ENCODE measurements around the gene TBK1. TPM values are rescaled to one million over a fixed set of nuclear protein-coding genes. Genes with fewer than 3 reads are reported as not detected.

Gene TBK1
- total RNA-seq, 2 donors from 2014 or later, result 14.8 to 21.0 TPM

- no peak overlapping the region for H3K27ac ChIP-seq
- no peak for TF ChIP-seq CTCF (IDR thresholded peaks at IDR 0.05)
- no peaks in the 10 kb centered on the region for H3K27me3 ChIP-seq
- no peak for DNase-seq
- H3K4me3 ChIP-seq, result no peak overlapping the region
- H3K36me3 ChIP-seq, result peaks cover 3% of the 10 kb centered on the region
- no peak overlapping the region for H3K9ac ChIP-seq (ENCODE audit: low read depth in 2 of 2, low read length in 2 of 2)
- H3K4me1 ChIP-seq, result no peaks in the 10 kb centered on the region
- H3K9me3 ChIP-seq, result no peaks in the 10 kb centered on the region
- intact Hi-C loops (cut with DNase I), result loop anchor here (10.0 kb wide), 1 partner anchor 54 kb away; no protein-coding TSS in a partner anchor
Measured at GRCh38 chr12:64468966-64469365, 17.0 kb downstream of the TBK1 start.

GRCh38 chr12:64469455-64470142 is 17.7 kb downstream of the TBK1 start:
- Histone ChIP-seq H3K9me3 (no peaks in the 10 kb centered on the region), H3K4me3 (no peak overlapping the region), H3K4me1 (no peaks in the 10 kb centered on the region), H3K36me3 (peaks cover 3% of the 10 kb centered on the region), H3K27ac (no peak overlapping the region), H3K9ac (ENCODE audit: low read depth in 2 of 2, low read length in 2 of 2) (no peak overlapping the region), H3K27me3 (no peaks in the 10 kb centered on the region)
- no peak for DNase-seq
- no peak for TF ChIP-seq CTCF (IDR thresholded peaks at IDR 0.05)
- intact Hi-C loops (cut with DNase I), result loop anchor here (10.0 kb wide), 1 partner anchor 55 kb away; no protein-coding TSS in a partner anchor

- Histone ChIP-seq H3K9ac (ENCODE audit: low read depth in 2 of 2, low read length in 2 of 2) (no peak overlapping the region), H3K4me3 (no peak overlapping the region), H3K27ac (no peak overlapping the region), H3K9me3 (no peaks in the 10 kb centered on the region), H3K27me3 (no peaks in the 10 kb centered on the region), H3K4me1 (no peaks in the 10 kb centered on the region), H3K36me3 (peaks cover 3% of the 10 kb centered on the region)
- no peak for DNase-seq
- intact Hi-C loops (cut with DNase I), result no loop called here
- TF ChIP-seq CTCF (IDR thresholded peaks at IDR 0.05), result no peak
Measured at GRCh38 chr12:64470495-64470894, 18.6 kb downstream of the TBK1 start.

GRCh38 chr12:64473176-64473575 is 21.3 kb downstream of the TBK1 start:
- H3K27ac ChIP-seq, result no peak overlapping the region
- intact Hi-C loops (cut with DNase I), result no loop called here
- H3K27me3 ChIP-seq, result no peaks in the 10 kb centered on the region
- H3K4me3 ChIP-seq, result no peak overlapping the region
- no peaks in the 10 kb centered on the region for H3K4me1 ChIP-seq
- no peak for DNase-seq
- no peaks in the 10 kb centered on the region for H3K9me3 ChIP-seq
- H3K9ac ChIP-seq (ENCODE audit: low read depth in 2 of 2, low read length in 2 of 2), result no peak overlapping the region
- H3K36me3 ChIP-seq, result no peaks in the 10 kb centered on the region
- no peak for TF ChIP-seq CTCF (IDR thresholded peaks at IDR 0.05)

- no peak overlapping the region for H3K9ac ChIP-seq (ENCODE audit: low read depth in 2 of 2, low read length in 2 of 2)
- no peak for DNase-seq
- H3K27me3 ChIP-seq, result no peaks in the 10 kb centered on the region
- no peaks in the 10 kb centered on the region for H3K9me3 ChIP-seq
- no peak overlapping the region for H3K27ac ChIP-seq
- H3K4me3 ChIP-seq, result no peak overlapping the region
- TF ChIP-seq CTCF (IDR thresholded peaks at IDR 0.05), result no peak
- H3K36me3 ChIP-seq, result no peaks in the 10 kb centered on the region
- H3K4me1 ChIP-seq, result no peaks in the 10 kb centered on the region
- intact Hi-C loops (cut with DNase I), result no loop called here
Measured at GRCh38 chr12:64475518-64475917, 23.6 kb downstream of the TBK1 start.

All from colonic mucosa (tissue), 4 donors.